ENCODE results near the gene ARL2BP. TPM values are rescaled to one million over a fixed set of nuclear protein-coding genes. Genes with fewer than 3 reads are reported as not detected.
A peak's percentile ranks its signal among the peaks of the same experiment; 100 is the strongest.

ARL2BP gene
- total and polyA plus RNA-seq, 9 of the 15 experiments (the other 6 are each of a cell fraction or from before 2014, with no cell fraction given): 16.7 to 41.8 (median 27.2) TPM

GRCh38 chr16:57226701-57227621, 18.1 kb upstream of the ARL2BP start (continued):
- TF ChIP-seq PTTG1 (tag; IDR thresholded peaks at IDR 0.05; ENCODE audit: low read depth) (peak; percentile 28; the same call in 1 of the 2 replicates), FOXA3 (CRISPR knock-in tag; conservative IDR thresholded peaks at IDR 0.05 in 1 of 2, IDR thresholded peaks at IDR 0.05 in 1 of 2) (no peak), NR4A1 (CRISPR knock-in tag; IDR thresholded peaks at IDR 0.05) (no peak), NR4A1 (tag; IDR thresholded peaks at IDR 0.05) (peak; percentile 67; the same call in 1 of the 2 replicates), ZSCAN29 (IDR thresholded peaks at IDR 0.05) (no peak), ZZZ3 (IDR thresholded peaks at IDR 0.05) (no peak), HMGN3 (IDR thresholded peaks at IDR 0.05; ENCODE audit: borderline replicate concordance, extremely low read depth, insufficient read length, low read depth, low read length) (no peak), SMAD4 (CRISPR knock-in tag; conservative IDR thresholded peaks at IDR 0.05) (0 out of 2 replicates have a peak, but pooled peaks have one; percentile 32), ZNF584 (CRISPR knock-in tag; IDR thresholded peaks at IDR 0.05; ENCODE audit: low read depth) (no peak), CBX3 (IDR thresholded peaks at IDR 0.05; ENCODE audit: borderline replicate concordance in 1 of 2, low read length in 2 of 2) (no peak), HDAC1 (IDR thresholded peaks at IDR 0.05) (no peak), ZNF134 (CRISPR knock-in tag; conservative IDR thresholded peaks at IDR 0.05) (no peak), ID3 (CRISPR knock-in tag; IDR thresholded peaks at IDR 0.05) (no peak), ID3 (tag; IDR thresholded peaks at IDR 0.05) (0 out of 2 replicates have a peak, but pooled peaks have one; percentile 42), ZNF589 (CRISPR knock-in tag; IDR thresholded peaks at IDR 0.05; ENCODE audit: low read depth) (0 out of 2 replicates have a peak, but pooled peaks have one; percentile 30), ZNF655 (CRISPR knock-in tag; IDR thresholded peaks at IDR 0.05) (no peak), THRB (CRISPR knock-in tag; conservative IDR thresholded peaks at IDR 0.05) (no peak), KLF6 (CRISPR knock-in tag; IDR thresholded peaks at IDR 0.05; ENCODE audit: borderline replicate concordance) (no peak), DMBX1 (CRISPR knock-in tag; IDR thresholded peaks at IDR 0.05; ENCODE audit: borderline replicate concordance) (peak; percentile 61; the same call in 1 of the 2 replicates), RFX1 (IDR thresholded peaks at IDR 0.05) (no peak), CEBPZ (IDR thresholded peaks at IDR 0.05; ENCODE audit: borderline replicate concordance, low read depth, low read length) (no peak)

All from K562 (cell line).